ENCODE measurements around the gene CRY1.
A peak's percentile ranks its signal among the peaks of the same experiment; 100 is the strongest.
"Not testable (repeated sequence)": the region's sequence is repeated elsewhere in the genome, so short reads cannot be mapped to it uniquely, and the experiment has no call there.

The CRY1 gene

DNA sequence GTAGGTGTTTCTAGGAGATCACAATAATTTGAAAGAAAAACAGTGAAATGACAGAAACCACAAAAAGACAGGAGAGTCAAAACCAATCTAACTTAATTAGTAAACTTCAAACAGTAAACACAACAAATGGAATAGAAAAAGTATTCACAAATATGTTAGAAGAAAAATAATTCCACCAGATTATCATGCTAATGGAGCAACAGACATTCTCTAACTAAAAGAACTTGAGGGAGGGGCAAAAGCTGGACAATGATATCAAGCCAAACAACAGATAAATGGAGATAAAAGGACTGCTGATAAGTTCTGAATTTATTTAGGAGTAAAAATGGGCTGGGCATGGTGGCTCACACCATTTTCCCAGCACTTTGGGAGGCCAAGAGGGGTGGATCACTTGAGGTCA lies 28.7 kb downstream of the CRY1 start:
- no peak for DNase-seq (ENCODE audit: low read depth, low spot score)

DNA sequence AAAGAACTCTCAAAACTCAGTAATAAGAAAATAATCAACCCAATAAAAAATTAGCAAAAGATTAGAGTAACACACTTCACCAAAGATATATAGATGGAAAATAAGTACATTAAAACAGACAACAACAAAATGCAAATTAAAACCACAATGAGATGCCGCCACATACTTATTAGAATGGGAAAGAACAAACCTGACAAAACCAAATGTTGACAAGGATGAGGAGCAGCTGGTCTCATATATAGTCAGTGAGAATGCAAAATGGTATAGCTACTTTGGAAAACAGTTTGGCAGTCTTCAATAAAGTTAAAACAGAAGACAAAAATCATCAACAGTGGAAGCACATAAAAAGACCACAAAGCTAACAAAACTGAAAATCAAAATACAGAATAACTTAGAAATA lies 29.1 kb downstream of the CRY1 start:
- DNase-seq (ENCODE audit: low read depth, low spot score): no peak

DNA sequence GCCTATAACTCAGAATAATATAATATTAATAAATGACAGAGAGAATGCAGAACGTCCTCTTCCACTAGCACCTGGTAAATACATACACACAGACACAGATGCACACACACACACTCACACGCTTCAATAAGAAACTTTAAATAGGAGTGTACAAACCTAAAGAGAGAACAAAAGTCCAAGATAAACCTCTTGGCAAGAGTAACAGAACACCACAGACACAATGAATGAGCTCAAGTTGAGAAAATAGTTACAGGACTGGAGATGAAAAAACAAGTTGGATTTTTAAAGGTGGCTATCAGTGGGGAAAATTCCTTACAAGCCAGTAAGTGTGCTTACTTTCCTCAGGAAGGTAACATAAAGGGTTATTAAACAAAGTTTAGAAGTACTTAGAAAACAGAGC lies 35.2 kb downstream of the CRY1 start:
- peak; percentile 39 for DNase-seq (ENCODE audit: low read depth, low spot score)

DNA sequence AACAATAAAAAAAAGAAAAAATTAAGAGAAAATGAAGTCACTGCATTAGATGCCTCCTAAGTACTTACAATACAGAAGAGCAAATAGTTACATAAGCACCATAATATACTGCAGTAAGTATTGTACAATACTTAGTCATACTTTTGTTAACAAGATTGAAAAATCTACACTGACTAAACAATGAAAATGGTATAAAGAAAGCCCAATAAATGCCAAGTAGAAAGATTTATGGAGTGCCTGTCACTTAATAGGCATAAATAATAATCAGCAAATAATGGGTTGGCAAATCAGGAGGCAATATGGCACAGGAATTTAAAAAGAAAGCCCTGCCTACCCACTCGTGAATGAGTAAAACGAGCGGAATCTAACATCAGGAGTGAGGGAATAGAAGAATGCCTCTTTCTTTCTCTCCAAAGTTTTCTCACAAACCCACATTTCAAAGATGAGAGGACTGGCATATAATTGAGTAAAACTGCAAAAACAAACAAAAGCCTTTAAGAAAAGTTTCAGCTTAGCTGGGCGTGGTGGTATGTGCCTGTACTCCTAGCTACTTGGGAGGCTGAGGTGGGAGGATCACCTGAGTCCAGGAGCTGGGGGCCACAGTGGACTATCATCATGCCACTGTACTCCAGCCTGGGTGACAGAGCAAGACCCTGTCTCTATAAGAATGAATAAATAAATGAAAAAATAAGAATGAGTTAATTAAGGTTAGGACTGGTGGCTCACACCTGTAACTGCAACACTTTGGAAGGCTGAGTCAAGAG lies 36.1 kb downstream of the CRY1 start:
- DNase-seq (ENCODE audit: low read depth, low spot score): peak; percentile 38

DNA sequence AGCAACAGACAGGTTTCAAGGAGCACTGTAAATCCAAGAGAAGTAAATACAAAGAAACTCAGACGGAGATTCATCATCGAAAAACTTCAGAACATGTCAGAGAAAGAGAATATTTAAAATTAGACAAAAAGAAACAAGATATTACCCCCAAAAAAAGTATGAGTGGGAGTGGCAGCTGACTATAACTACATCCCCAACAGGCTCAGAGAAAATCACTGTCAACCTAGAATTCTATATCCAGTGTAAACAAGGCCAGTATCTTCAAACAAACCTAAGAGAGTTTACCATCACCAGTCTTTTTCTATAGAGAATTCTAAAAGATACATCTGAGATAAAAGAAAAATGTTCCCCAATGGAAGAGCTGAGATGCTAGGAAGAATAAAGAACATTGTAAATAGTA lies 39.6 kb downstream of the CRY1 start:
- DNase-seq (ENCODE audit: low read depth, low spot score): no peak

DNA sequence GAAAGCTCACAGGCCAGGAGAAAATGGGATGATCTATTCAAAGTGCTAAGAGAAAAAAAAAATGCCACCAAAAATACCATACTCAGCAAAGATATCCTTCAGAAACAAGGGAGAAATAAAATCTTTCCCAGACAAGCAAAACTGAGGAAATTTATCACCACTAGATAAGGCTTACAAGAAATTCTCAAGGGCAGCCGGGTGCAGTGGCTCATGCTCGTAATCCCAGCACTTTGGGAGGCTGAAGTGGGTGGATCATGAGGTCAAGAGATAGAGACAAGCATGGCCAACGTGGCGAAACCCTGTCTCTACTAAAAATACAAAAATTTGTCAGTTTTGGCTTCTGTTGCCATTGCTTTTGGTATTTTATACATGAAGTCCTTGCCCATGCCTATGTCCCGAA lies 48.2 kb downstream of the CRY1 start:
- DNase-seq (ENCODE audit: low read depth, low spot score): no peak

DNA sequence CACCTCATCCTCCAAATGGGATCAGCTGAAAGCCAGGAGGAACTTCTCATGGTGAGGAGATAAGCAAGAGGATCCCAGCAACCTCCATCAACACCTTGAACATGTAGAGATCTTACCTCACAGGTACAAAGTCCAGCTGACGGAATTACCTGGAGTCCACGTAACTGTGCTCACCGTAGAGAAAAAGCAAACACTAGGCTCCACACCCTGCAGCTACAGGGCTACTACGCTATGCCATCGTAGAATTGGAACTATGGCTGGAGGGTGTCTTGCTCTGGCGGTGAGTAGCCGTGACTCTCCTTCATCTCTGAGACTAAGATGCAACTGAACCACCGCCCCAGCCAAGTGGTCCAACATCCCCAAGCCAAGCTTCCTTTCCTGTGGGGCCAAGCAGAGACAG lies 50.5 kb downstream of the CRY1 start:
- DNase-seq (ENCODE audit: low read depth, low spot score): no peak

DNA sequence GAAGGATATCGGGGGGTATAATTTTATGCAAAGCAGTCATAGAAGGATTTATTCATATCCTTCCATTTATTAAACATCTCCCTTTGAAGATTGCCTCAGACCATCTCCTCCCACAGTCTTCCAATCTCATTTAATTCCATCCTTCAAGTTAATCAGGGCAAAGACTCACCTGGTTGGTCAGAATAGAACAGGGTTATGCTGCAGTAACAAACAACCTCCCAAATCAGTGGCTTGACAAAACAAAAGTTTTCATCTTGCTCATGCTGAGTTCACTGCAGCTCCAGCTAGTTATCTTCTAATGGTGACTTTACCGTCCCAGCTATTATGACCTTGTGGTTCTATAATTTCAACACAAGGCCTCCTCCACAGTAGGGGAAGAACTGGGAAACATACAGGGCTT lies 57.6 kb downstream of the CRY1 start:
- no peak for DNase-seq (ENCODE audit: low read depth, low spot score)

DNA sequence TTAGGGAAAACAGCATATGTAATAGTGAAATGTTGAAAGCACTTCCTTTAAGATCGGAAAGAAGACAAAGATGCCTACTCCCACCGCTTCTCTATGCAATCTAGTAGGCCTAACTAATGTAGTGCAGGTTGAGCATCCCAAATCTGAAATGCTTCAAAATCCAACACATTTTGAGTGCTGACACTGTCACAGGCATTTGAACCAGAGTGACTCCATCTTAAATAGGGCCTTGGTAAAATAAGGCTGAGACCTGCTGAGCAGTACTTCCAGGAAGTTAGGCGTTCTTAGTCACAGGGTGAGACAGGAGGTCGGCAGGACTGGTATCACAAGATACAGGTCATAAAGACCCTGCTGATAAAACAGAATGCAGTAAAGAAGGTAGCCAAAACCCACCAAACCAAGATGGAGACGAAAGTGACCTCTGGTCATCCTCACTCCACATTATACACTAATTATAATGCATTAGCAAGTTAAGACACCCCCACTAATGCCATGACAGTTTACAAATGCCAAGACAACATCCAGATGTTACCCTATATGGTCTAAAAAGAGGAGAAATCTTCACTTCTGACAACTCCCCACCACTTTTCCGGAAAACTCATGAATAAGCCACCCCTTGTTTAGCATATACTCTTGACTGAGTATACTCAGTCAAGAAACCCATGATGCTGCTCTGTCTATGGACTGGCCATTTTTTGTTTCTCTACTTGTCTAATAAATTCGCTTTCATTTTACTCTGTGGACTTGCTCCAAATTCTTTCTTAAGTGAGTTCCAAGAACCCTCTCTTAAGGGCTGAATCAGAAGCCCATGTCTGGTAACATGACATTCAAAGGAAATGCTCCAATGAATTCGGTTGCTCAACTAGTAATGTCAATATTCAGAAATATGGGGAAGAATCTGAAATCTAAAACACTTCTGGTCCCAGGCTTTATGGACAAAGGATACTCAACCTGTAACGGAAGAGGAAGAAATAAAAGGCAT lies 59.3 kb downstream of the CRY1 start:
- no peak for DNase-seq (ENCODE audit: low read depth, low spot score)

DNA sequence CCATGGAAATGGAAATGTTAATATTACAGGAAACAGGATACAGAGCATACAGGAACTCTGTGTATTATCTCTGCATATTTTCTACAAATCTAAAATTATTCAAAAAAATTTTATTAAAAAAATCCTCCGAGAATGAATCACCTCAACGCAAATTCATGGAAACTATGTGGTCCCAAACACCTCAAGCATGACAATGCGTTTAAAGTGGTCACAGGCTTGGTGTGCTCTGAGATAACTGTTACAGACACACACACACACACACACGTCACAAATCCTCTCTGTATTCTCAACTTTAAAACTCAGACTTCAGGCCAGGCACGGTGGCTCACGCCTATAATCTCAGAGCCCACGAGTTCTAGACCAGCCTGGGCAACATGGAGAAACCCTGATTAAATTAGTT lies 61.1 kb downstream of the CRY1 start:
- no peak for DNase-seq (ENCODE audit: low read depth, low spot score)

DNA sequence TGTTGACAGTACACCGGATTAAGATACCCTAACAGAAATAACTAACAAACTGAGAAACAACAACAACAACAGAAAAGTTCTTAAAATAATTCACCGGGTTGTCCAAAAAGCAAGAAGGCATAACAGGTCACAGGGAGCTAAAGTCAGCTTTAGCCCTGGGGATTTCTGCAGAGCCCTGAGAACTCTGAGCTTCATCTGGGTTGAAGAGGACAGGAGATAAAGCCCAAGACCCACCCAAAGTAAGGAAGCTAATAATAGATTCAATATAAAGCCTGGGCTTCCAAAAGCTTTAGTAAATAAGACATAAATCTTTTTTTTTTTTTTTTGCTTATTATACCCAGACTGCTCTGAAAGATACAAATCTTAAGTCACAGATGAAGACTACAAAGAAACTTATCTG lies 62.3 kb downstream of the CRY1 start:
- DNase-seq (ENCODE audit: low read depth, low spot score): no peak

DNA sequence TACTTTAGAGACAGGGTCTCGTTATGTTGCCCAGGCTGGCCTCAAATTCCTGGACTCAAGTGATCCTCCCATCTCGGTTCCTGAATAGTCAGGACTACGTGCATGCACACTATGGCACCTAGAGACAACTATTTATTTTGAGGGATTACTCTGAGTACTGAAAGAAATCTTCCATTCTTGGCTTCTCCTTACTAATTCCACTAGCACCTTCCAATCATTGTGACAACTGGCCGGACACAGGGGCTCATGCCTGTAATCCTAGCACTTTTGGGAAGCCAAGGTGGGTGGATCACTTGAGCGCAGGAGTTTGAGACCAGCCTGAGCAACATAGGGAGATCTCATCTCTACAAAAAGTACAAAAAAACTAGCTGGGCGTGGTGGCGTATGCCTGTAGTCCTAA lies 64.3 kb downstream of the CRY1 start:
- DNase-seq (ENCODE audit: low read depth, low spot score): no peak

DNA sequence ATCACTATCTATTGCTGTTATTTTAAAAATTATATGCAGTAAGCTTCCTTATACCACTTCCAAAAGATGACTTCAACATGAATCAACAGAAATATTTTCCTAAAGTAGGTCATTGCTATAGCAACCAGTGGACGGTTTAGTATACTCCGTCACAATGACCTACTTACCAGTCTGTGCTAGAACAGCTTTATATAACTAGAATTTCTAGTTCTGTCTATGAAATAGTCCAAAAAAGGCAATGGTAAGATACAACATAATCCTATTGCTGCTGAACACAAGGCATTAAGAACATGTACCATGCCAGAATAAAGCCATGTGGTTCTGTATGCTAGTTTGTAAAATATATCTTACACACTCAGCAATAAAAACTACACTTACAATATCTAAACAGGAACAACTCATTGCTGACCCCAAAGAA lies 65.7 kb downstream of the CRY1 start:
- peak; percentile 86 for DNase-seq (ENCODE audit: low read depth, low spot score)

DNA sequence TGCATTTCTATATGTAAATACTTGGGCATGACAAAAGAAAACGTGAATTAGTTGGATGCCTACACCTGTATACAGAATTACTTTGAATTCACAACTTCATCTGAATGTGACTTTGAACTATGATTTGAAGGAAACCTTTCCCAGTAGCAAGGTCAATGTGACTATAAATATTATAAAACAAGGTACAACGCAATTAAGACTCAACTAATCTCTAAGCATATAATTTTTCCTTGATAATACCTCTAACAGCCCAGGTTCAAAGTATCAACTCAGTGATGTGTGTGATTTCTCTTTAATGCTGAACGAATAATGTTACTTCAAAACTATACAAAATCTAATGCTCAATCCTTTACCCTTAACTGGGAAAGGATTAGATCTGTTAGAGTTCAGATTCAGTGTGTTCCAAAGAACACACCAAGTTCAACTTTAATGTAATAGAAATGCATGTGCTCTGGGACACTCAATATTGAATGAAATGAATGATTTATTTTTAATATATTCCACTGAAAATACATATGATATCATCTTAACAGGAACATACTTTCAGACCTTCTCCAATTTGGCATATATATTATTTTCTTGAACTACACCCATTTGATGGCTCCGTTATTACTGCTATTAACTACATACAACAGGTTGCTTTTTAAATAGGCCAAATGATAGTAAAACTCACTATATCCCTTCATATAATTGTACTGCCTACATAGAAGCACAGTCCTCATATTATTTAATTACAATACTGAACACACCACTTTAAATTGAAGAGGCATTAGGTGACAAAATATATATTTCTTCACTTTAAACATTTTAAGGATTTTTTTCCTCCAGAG lies 66.3 kb downstream of the CRY1 start:
- no peak for DNase-seq (ENCODE audit: low read depth, low spot score)

DNA sequence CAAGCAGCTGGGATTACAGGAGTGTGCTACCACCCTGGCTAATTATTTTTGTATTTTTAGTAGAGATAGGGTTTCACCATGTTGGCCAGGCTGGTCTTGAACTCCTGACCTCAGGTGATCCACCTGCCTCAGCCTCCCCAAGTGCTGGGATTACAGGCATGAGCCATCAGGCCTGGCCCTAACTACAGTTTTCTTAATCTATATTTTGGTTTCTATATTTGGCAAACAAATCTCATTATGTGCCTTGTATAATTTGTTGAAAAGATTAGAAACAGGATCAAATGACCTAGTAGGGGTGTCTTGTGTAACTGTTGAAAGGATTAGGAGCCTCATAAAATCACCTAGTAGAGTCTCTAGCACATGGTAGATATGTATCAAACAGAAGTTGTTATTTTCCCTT lies 67.0 kb downstream of the CRY1 start:
- DNase-seq (ENCODE audit: low read depth, low spot score): not testable (repeated sequence)

DNA sequence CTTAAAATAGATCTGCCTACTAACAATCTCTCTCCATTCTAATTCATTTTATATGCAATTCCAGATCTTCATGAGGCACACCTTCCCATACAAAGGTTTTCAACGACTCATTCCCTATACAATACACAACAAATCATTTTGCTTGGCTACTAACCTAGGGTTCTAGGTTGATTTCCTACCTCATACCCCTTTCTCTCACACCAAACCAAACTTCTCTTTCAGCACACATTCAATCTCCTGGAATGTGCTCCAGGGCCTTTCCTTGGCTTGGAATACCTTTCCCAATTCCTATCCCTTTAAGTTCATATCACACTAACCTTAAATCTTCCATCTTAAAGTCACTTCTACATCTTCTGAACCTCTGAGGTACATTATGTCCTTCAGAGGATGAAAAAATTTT lies 67.7 kb downstream of the CRY1 start:
- DNase-seq (ENCODE audit: low read depth, low spot score): no peak

DNA sequence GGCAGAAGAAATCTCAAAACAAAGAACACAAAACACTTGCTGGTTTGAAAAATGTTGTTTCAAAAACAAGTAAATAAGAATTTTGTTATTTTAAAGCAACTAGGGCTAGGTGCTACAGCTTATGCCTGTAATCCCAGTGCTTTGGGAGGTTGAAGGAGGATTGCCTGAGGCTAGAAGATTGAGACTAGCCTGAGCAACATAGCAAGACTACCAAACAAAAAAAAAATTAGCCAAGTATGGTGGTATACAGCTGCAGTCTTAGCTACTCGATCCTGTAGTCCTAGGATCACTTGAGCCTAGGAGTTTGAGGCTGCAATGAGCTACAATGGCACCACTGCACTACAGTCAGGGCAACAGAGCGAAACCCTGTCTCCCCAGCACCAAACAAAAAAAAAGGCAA lies 73.8 kb downstream of the CRY1 start:
- DNase-seq (ENCODE audit: low read depth, low spot score): no peak

DNA sequence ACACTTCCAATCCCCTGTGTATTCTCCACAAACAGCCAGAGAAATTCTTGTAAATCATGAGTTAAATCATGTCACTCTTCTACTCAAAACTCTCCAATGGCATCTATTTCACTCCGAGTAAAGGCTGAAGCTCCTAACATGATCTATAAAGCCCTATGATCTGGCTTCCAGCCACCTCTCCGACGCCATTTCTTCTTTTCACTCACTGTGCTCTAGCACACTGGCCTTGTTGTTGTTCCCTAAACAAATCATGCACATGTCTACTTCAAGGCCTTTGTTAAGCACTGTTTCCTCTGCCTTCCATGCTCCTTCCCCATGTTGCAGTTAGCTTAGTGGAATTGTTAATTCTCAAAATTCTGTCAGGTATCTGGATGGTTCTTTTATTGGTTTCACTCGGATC lies 76.3 kb downstream of the CRY1 start:
- no peak for DNase-seq (ENCODE audit: low read depth, low spot score)

DNA sequence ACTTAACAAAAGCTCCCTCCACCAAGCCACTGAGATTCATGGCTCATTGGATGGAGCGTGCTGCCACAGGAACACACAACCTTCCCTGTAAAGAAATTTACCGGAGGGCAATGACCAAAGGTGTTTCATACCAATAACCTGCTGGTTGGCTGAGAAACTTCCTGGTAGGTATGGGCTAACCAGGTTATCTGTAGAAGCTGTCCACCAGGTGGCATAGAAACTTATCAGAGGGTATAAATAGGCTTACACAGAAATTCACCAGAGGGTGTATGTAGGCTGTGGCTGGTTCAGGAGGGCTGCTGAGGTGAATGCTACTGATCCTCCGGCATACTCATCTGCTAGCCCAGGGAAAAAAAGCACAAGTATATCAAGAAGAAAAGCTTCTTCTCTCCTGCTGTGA lies 79.3 kb downstream of the CRY1 start:
- no peak for DNase-seq (ENCODE audit: low read depth, low spot score)

DNA sequence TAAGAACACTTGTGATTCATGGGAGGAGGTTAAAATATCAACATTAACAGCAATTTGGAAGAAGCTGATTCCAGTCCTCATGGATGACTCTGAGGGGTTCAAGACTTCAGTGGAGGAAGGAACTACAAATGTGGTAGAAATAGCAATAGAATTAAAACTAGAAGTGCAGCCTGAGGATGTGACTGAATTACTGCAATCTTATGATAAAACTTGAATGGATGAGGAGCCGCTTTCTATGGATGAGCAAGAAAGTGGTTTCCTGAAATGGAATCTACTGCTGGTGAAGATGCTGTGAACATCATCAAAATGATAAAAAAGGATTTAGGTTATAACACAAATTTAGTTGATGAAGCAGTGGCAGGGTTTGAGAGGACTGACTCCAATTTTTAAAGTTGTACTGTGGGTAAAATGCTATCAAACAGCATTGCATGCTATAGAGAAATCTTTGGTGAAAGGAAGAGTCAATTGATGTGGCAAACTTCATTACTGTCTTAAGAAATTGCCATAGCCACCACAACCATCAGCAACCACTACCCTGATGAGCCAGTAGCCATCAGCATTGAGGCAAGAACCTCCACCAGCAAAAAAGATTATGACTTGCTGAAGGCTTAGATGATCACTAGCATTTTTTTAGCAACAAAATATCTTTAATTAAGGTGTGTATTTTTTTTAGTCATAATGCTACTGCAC lies 80.5 kb downstream of the CRY1 start:
- no peak for DNase-seq (ENCODE audit: low read depth, low spot score)

DNA sequence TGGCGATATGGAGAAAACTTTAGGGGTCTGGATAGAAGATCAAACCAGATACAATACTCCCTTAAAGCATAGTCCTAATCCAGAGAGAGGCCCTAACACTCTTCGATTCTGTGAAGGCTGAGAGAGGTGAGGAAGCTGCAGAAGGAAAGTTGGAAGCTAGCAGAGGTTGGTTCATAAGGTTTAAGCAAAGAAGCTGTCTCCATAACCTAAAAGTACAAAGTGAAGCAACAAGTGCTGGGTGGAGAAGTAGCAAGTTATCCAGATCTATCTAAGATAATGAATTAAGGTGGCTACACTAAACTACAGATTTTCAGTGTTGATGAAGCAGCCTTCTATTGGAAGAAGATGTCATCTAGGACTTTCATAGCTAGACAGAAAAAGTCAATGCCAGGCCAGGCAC lies 81.8 kb downstream of the CRY1 start:
- DNase-seq (ENCODE audit: low read depth, low spot score): no peak

All from astrocyte of the hippocampus (primary cell).